PC-3 (cell line): Measurements from ENCODE around the gene MIPEP. TPM values are rescaled to one million over a fixed set of nuclear protein-coding genes. Genes with fewer than 3 reads are reported as not detected.

Experiments used
- ATAC-seq: fragments of 200-7000 bp; cut with Tn5 transposase; 2 replicates; pipeline ENCODE4 v1.9.1; 2020; ENCODE audit warnings: mild to moderate bottlenecking, moderate library complexity
- BruUV-seq: library from RNA; stranded (reverse); fragments of 400-500 nt; replicated peaks from 2 replicates; lab custom pipeline; 2021; lab: Mats Ljungman, UMichigan
- CTCF ChIA-PET: fragments of 300-600 bp; sonication (Branson Sonifier 250); formaldehyde crosslinking; loops from one replicate; lab custom pipeline; 2022; ENCODE audit warnings: antibody characterized with exemption; lab: Charles Lee
- POLR2A ChIA-PET: fragments of 300-600 bp; sonication (Branson Sonifier 250); formaldehyde crosslinking; loops from one replicate; lab custom pipeline; 2022; ENCODE audit warnings: antibody characterized with exemption; ENCODE audit not compliant: unreplicated experiment; lab: Charles Lee
- DNase-seq: peaks from one replicate; pipeline ENCODE4 v3.0.0-alpha.2; 2015
- H2AFZ ChIP-seq: fragments of 300-600 bp; sonication (generic); 2 replicates; pipeline ENCODE4 v1.6.0; 2016; ENCODE audit warnings: antibody characterized with exemption, low read length
- H3F3A ChIP-seq: fragments of 300-600 bp; sonication (generic); one replicate; pipeline ENCODE4 v1.6.0; 2017; ENCODE audit warnings: antibody characterized with exemption, low read length, control low read depth, mild to moderate bottlenecking; ENCODE audit not compliant: unreplicated experiment
- H3K27ac ChIP-seq: fragments of 300-600 bp; sonication (generic); 2 replicates; pipeline ENCODE4 v1.5.1; 2016; ENCODE audit warnings: mild to moderate bottlenecking, low read length
- H3K27me3 ChIP-seq: fragments of 300-600 bp; sonication (generic); 2 replicates; pipeline ENCODE4 v1.6.1; 2016; ENCODE audit warnings: low read length, mixed read lengths
- H3K36me3 ChIP-seq: fragments of 300-600 bp; sonication (generic); 2 replicates; pipeline ENCODE4 v1.6.1; 2016; ENCODE audit warnings: low read depth, mixed run types, low read length, mixed read lengths
- H3K4me1 ChIP-seq: fragments of 300-600 bp; sonication (generic); 2 replicates; pipeline ENCODE4 v1.5.1; 2016; ENCODE audit warnings: low read length; ENCODE audit not compliant: insufficient read depth
- H3K4me2 ChIP-seq: fragments of 300-600 bp; sonication (generic); 2 replicates; pipeline ENCODE4 v1.6.0; 2016; ENCODE audit warnings: low read length
- H3K4me3 ChIP-seq: fragments of 300-600 bp; sonication (generic); 2 replicates; pipeline ENCODE4 v1.5.1; 2016; ENCODE audit warnings: mild to moderate bottlenecking, low read length, mixed read lengths
- H3K79me2 ChIP-seq: fragments of 300-600 bp; sonication (generic); 2 replicates; pipeline ENCODE4 v1.6.1; 2017; ENCODE audit warnings: low read length, mixed read lengths
- H3K9ac ChIP-seq: fragments of 300-600 bp; sonication (generic); 2 replicates; pipeline ENCODE4 v1.6.0; 2016; ENCODE audit warnings: mild to moderate bottlenecking, low read length
- H3K9me2 ChIP-seq: fragments of 300-600 bp; sonication (generic); replicated peaks from 2 replicates; pipeline ENCODE4 v1.6.1; 2016; ENCODE audit warnings: mixed run types, low read length, mixed read lengths
- H3K9me3 ChIP-seq: fragments of 300-600 bp; sonication (generic); 2 replicates; pipeline ENCODE4 v1.6.1; 2016; ENCODE audit warnings: low read length, mixed read lengths
- H4K20me1 ChIP-seq: fragments of 300-600 bp; sonication (generic); 2 replicates; pipeline ENCODE4 v1.6.1; 2016; ENCODE audit warnings: low read length, mixed read lengths
- EZH2 ChIP-seq: fragments of 300-600 bp; sonication (generic); IDR thresholded peaks from one replicate; pipeline ENCODE4 v1.6.1; 2017; ENCODE audit warnings: antibody characterized with exemption, mild to moderate bottlenecking, low read length; ENCODE audit not compliant: unreplicated experiment
- EZH2phosphoT487 ChIP-seq: fragments of 300-600 bp; sonication (generic); IDR thresholded peaks from 2 replicates; pipeline ENCODE4 v1.6.1; 2018; ENCODE audit warnings: mild to moderate bottlenecking, antibody characterized with exemption, low read length, borderline replicate concordance
- intact Hi-C: fragments of 100-400 bp; cut with micrococcal nuclease; formaldehyde crosslinking; loops from 2 replicates; pipeline ENCODE4 v1.9.0; 2023
- total RNA-seq: library from RNA; depleted of rRNA; stranded (reverse); fragments of >200 nt; gene quantifications from 2 replicates; pipeline ENCODE4 v1.2.3, GENCODE V29; 2014
- TF ChIP-seq, protein P1 (sequence below): fragments of 300-600 bp; sonication (generic); conservative IDR thresholded peaks from 2 replicates; pipeline ENCODE4 v1.5.1; 2017; ENCODE audit warnings: antibody characterized with exemption, low read depth, mild to moderate bottlenecking, low read length

Gene MIPEP
- total RNA-seq, 1 experiment from 2014 or later: 30.5 TPM

DNA sequence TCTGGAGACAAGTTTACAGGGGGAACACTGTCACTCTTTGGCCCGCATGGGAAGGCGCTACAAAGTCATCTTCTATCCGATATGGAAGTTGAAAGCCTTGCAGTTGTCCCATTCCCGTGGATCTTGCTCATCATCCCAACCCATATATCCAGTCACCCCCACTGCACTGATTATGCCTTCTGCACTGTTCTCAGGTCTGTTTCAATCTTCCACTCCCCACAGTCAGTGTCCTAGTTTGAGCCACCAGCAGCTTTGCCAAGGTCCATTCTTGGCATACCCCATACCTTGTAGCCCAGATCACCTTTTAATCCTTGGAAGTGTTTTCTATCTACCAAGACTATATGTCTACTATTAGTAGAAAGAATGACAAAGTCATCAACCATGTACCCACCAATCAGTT is 88.1 kb downstream of the MIPEP start:
- H3K4me1 ChIP-seq: peaks cover 9% of the 10 kb centered on the region
- H3K4me2 ChIP-seq: no peak overlapping the region
- H3K4me3 ChIP-seq: no peak overlapping the region
- no peak overlapping the region for H3K27ac ChIP-seq
- TF ChIP-seq, protein P1, sequence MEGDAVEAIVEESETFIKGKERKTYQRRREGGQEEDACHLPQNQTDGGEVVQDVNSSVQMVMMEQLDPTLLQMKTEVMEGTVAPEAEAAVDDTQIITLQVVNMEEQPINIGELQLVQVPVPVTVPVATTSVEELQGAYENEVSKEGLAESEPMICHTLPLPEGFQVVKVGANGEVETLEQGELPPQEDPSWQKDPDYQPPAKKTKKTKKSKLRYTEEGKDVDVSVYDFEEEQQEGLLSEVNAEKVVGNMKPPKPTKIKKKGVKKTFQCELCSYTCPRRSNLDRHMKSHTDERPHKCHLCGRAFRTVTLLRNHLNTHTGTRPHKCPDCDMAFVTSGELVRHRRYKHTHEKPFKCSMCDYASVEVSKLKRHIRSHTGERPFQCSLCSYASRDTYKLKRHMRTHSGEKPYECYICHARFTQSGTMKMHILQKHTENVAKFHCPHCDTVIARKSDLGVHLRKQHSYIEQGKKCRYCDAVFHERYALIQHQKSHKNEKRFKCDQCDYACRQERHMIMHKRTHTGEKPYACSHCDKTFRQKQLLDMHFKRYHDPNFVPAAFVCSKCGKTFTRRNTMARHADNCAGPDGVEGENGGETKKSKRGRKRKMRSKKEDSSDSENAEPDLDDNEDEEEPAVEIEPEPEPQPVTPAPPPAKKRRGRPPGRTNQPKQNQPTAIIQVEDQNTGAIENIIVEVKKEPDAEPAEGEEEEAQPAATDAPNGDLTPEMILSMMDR: no peak
- TF ChIP-seq EZH2 (no peak), EZH2phosphoT487 (no peak)
- ChIA-PET CTCF (no interaction called here), POLR2A (no interaction called here)
- DNase-seq (no peak), ATAC-seq (no peak)
- no peaks in the 10 kb centered on the region for H3K79me2 ChIP-seq
- BruUV-seq: no TSS peak
- no peaks in the 10 kb centered on the region for H3K27me3 ChIP-seq
- H3K9ac ChIP-seq: no peak overlapping the region
- no peaks in the 10 kb centered on the region for H3F3A ChIP-seq
- H3K36me3 ChIP-seq: peaks cover 18% of the 10 kb centered on the region; the same call in 1 of the 2 replicates
- no peaks in the 10 kb centered on the region for H3K9me2 ChIP-seq
- H3K9me3 ChIP-seq: no peaks in the 10 kb centered on the region
- no peak overlapping the region for H2AFZ ChIP-seq
- intact Hi-C loops: no loop called here
- no peaks in the 10 kb centered on the region for H4K20me1 ChIP-seq

DNA sequence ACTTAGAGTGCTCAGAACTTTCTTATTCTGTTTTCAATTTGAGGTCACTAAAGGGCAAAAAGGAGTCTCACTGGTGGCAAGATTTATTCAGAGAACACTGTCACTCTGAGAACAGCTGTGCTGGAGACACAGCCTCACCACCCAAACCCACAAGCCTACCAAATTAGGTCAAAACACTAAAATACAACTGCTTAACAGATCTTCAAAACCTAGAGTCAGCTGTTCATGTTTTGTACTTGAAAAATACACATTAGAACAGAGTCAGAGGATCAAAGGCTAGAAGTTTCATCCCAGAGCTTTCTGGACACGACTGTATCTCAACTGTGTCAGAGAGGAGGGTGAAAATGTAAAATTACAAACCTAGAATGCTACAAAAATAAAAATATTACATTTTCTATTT is 89.3 kb downstream of the MIPEP start:
- Histone ChIP-seq H3F3A (no peaks in the 10 kb centered on the region), H3K4me1 (peaks cover 21% of the 10 kb centered on the region), H3K9me3 (no peaks in the 10 kb centered on the region), H3K9me2 (no peaks in the 10 kb centered on the region), H3K79me2 (no peaks in the 10 kb centered on the region), H3K27ac (no peak overlapping the region), H3K27me3 (no peaks in the 10 kb centered on the region), H2AFZ (no peak overlapping the region), H3K9ac (no peak overlapping the region), H4K20me1 (no peaks in the 10 kb centered on the region), H3K4me2 (no peak overlapping the region), H3K4me3 (no peak overlapping the region), H3K36me3 (peaks cover 11% of the 10 kb centered on the region; the same call in 1 of the 2 replicates)
- BruUV-seq: no TSS peak
- CTCF ChIA-PET: no interaction called here
- intact Hi-C loops: no loop called here
- POLR2A ChIA-PET: no interaction called here
- ATAC-seq (no peak), DNase-seq (no peak)
- TF ChIP-seq EZH2: no peak
- TF ChIP-seq, protein P1: no peak
- TF ChIP-seq EZH2phosphoT487: no peak

DNA sequence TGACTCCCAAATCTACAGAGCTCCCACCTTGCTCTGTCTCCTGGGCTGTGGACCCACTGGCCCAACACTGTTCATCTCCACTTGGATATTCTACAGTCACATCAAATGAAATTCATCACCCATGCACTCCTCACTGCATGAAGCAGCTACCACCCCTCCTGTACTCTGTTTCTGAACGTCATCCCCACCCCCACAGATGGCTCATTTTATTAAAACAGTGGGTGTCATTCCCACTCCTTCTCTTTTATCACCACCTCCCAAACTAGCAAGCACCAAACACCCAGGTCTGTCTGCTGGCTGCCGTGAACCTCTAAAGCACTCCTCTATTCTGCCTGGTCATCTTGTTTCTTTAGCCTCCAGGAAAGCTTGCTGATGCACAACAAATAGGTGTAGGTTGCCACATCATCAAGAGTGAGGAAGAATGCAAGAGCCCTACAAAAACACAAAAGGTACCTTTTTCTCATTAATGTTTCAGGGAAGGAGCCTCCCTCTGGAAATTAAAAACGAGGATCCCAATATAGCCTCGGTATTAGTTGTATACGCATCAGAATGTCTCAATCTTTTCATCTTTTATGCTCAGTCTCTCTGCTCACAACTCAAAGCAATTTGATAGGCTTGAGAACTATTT is 91.8 kb downstream of the MIPEP start:
- Histone ChIP-seq H3K4me1 (peaks cover 36% of the 10 kb centered on the region), H3K36me3 (peaks cover 5% of the 10 kb centered on the region; the same call in 1 of the 2 replicates), H3K4me2 (no peak overlapping the region), H3K9ac (no peak overlapping the region), H3F3A (no peaks in the 10 kb centered on the region), H4K20me1 (no peaks in the 10 kb centered on the region), H2AFZ (no peak overlapping the region), H3K9me2 (no peaks in the 10 kb centered on the region), H3K4me3 (no peak overlapping the region), H3K9me3 (no peaks in the 10 kb centered on the region), H3K79me2 (no peaks in the 10 kb centered on the region), H3K27ac (peak overlapping the region; percentile 52), H3K27me3 (no peaks in the 10 kb centered on the region)
- no peak for ATAC-seq
- no TSS peak for BruUV-seq
- ChIA-PET POLR2A (no interaction called here), CTCF (no interaction called here)
- TF ChIP-seq EZH2: no peak
- TF ChIP-seq EZH2phosphoT487: no peak
- TF ChIP-seq, protein P1: no peak
- no peak for DNase-seq
- intact Hi-C loops: no loop called here
